ENCODE measurements around the gene PDZD4. TPM values are rescaled to one million over a fixed set of nuclear protein-coding genes. Genes with fewer than 3 reads are reported as not detected.

The PDZD4 gene
- polyA plus RNA-seq, 4 donors, result 7.7 to 10.6 (median 8.8) TPM

DNA sequence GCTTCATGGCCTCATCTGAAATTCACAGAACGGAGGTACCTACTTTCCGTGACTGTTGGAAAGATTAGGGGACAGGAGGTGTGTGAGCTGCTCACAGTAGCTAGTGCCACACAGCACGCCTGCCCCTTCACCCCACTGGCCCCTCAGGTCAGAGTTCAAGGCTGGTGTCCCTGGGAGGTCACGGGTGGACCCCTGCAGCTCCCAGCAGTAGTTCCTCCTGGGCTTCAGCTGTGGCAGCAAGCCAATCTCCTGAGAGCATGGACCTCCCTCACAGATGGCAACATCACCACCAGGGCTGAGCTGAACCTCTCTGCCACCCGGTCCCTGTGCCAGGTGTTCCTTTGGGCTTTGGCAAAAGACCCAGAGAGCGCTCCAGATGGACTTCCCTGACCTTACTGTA is 38.0 kb downstream of the PDZD4 start:
- no peak for DNase-seq (ENCODE audit: low read depth in 4 of 4, low spot score in 3 of 4)

DNA sequence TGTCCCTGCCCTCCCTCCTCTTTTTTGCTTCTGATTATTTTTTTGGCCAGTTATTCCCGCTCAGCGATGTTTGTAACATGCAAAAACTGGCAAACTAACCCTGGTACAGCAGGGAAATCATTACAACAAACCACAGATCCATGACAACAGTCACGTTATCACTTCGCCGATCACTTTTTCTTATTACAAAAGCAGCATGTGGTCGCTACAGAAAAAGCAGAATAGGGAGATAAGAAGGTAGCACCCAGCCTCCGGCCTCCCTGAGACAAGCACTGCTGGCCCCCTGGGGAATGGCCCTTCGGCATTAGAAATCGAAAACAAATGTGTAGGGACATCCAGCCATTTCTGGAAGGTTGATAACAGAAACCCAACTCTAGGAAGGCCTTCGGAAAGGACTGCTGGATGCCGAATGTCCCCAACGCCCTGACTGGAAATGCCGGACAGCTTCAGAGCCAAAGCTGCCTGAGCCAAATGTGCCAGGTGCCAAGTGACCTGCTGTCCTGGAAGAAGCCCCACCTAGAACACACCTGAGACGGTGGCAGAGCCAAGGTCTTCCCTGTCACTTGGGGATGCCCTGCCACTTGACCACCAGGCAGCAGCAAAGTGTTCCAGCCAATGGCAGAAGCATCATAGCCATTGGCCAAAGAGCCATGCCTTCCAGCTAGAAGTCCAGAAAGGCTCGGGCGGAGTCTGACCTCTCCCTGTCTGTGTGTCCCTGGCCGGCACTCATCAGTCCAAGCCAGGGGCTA is 39.1 kb downstream of the PDZD4 start:
- DNase-seq (ENCODE audit: low read depth in 4 of 4, low spot score in 3 of 4), result no peak

DNA sequence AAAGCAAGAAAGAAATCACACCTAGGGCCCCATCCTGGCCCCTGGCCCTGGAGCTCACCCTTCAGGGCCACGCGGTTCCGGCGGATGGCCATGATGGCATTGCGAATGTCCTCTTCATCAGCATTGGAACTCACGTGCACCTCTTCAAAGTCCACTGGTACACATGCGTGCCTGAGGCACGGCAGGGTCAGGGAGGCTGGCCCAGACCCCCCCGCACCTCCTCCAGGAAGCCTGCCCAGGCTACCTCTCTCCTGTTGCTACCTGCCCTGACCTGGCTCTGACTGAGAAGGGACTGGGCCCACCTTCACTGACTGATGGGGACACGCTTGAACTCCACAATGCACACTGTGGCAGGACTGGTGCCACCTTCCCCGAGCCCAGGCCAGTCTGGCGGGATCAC is 40.7 kb downstream of the PDZD4 start:
- DNase-seq (ENCODE audit: low read depth in 4 of 4, low spot score in 3 of 4), result no peak

DNA sequence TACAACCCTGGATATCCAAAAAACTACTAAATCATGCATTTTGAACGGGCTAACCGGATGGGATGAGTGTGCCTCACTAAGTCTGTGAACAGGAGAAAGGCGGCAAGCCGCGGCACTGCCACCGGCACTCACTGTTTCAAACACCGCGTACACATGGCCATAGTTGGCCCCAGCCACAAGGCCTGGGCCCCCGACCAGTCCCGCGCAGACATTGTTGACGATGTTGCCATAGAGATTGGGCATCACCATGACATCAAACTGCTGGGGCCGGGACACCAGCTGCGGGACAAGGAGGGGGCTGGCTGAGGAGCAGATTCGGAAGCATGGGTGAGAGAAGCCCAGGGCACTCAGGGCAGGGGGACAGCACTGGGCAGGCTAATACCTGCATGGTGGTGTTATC is 43.7 kb downstream of the PDZD4 start:
- no peak for DNase-seq (ENCODE audit: low read depth in 4 of 4, low spot score in 3 of 4)

DNA sequence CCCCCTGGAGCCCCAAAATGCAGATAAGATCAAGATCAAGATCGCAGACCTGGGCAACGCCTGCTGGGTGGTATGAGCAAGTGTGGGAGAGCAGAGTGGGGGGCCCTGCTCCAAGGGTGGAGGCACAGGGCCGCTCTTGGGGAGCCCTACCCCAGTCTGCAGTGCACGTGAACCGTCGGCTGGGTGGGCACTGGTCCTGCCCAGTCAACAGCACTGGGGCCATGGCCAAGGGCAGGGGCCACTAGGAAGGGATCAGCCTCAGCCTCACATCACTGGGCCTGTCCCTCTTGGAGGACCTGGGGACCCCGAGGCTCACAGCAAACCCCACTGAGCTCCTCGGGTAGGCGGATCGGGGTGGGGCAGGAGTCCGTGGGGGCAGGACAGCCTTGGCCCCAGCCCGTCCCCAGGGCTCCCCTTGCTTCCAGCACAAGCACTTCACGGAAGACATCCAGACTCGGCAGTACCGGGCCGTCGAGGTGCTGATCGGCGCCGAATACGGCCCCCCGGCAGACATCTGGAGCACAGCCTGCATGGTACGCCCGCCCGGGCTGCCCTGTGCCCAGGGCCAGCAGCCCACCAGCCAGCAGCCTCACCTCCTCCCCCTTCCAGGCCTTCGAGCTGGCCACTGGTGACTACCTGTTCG is 45.9 kb downstream of the PDZD4 start:
- no peak for DNase-seq (ENCODE audit: low read depth in 4 of 4, low spot score in 3 of 4)

DNA sequence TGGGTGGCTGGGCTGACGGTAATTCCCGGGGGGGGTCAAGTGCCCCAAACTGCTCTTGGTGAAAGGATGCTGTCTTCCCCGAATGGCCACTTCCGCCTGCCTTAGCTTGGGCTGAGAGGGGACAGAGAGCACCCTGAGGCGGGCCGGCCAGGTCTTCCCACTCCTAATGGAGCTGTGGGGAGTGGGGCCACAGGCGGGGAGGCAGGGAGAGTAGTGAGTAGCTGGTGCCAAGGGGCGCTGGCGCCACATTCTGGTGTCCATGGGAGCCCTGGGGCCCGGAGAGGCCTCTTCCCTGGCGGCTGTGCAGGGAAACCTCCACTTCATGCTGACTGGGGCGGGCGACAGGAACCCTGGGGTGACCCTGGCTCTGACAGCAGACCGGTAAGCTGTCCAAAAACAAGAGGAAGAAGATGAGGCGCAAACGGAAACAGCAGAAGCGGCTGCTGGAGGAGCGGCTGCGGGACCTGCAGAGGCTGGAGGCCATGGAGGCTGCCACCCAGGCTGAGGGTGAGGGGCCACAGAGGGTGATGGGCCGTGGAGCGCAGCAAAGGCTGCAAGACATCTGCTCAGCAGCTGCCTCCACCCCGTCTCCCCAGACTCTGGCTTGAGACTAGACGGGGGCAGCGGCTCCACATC is 46.8 kb downstream of the PDZD4 start:
- DNase-seq (ENCODE audit: low read depth in 4 of 4, low spot score in 3 of 4), result no peak

DNA sequence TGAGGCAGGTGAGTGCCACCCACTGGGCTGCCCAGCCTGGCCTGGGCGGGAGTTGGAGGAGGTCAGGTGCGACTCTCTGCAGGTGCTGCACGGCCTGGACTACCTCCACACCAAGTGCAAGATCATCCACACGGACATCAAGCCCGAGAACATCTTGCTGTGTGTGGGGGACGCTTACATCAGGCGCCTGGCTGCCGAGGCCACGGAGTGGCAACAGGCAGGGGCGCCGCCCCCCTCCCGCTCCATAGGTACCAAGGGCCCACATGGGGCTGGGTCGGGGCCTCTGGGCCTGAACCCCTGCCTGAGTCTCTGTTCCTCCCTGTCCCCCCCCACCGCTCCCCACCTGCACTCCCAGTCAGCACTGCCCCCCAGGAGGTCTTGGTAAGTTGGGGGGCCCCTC is 47.5 kb downstream of the PDZD4 start:
- no peak for DNase-seq (ENCODE audit: low read depth in 4 of 4, low spot score in 3 of 4)

DNA sequence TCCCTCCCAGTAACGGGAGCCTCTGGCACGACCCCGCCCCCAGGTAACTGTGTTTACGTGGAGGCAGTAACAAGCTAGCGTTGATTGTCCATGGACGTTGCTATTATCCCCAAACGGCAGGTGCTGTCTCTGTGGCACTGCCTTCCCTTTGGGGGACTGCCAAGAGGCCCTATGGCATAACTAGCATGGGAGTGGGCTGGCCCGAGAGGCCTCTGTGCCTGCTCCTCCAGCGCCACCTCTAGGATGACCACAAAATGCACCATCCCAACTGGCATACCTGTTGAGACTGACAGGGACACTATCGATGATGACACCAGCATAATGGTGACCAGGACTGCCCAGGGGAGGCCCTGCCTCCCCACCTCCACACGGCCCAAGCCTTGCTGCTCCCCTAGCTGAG is 48.0 kb downstream of the PDZD4 start:
- DNase-seq (ENCODE audit: low read depth in 4 of 4, low spot score in 3 of 4), result no peak

DNA sequence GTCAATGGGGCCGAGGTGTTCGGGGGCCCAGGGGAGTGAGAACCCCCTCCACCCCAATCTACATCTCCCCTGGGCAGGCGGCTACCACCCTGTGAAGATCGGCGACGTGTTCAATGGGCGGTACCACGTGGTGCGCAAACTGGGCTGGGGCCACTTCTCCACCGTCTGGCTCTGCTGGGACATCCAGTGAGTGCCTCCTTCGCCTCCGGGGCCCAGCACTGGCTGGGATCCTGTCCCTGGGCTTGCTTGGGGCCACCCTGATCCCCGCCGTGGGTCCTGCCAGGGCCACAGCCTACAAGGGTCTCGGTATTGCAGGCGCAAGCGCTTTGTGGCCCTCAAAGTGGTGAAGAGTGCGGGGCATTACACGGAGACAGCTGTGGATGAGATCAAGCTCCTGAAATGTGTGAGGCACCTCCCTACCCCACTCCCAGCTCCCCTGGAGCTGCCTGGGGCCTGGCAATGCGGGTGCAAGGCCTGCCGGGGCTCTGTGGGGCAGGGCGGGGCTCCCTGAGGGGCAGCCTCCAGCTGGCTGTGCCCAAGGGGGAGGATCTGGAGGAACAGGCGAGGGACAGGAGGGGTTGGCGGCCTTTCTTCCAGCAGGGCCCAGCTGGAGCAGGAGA is 48.8 kb downstream of the PDZD4 start:
- DNase-seq (ENCODE audit: low read depth in 4 of 4, low spot score in 3 of 4), result no peak

DNA sequence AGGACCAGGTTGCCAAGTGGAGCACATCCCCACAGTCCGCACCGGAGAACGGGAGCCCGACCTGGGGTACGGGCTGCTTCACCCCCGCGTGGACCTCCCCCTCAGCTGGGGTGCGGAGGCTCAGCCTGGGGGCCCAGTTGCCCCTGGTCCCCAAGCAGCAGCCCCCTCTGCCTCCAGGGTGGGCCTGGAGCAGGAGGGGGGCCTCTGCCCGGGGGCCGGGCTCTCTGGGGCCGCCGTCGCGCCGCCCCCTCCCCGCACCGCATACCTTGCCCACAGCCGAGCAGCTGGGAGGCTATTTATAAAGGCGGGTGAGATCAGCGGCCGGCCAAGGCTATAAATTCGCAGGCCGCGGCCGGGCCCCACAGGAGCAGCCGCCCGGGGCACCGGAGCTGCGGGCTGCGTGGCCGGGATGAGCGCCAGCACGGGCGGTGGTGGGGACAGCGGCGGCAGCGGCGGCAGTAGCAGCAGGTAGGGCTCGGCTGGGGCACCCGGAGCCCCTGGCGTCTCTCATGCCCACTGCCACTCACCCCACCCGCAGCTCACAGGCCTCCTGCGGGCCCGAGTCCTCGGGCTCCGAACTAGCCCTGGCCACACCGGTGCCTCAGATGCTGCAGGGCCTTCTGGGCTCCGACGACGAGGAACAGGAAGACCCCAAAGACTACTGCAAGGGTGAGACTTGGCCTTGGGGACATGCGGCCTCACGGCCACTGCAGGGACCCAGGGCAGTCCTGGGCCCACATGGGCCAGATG is 49.5 kb downstream of the PDZD4 start, which contains the start of gene SRPK3:
SRPK3 (plus strand) TSS at position 364 of the 750 bp plus-strand sequence; CDS start at position 410, 46 bp downstream.
- no peak for DNase-seq (ENCODE audit: low read depth in 4 of 4, low spot score in 3 of 4)

DNA sequence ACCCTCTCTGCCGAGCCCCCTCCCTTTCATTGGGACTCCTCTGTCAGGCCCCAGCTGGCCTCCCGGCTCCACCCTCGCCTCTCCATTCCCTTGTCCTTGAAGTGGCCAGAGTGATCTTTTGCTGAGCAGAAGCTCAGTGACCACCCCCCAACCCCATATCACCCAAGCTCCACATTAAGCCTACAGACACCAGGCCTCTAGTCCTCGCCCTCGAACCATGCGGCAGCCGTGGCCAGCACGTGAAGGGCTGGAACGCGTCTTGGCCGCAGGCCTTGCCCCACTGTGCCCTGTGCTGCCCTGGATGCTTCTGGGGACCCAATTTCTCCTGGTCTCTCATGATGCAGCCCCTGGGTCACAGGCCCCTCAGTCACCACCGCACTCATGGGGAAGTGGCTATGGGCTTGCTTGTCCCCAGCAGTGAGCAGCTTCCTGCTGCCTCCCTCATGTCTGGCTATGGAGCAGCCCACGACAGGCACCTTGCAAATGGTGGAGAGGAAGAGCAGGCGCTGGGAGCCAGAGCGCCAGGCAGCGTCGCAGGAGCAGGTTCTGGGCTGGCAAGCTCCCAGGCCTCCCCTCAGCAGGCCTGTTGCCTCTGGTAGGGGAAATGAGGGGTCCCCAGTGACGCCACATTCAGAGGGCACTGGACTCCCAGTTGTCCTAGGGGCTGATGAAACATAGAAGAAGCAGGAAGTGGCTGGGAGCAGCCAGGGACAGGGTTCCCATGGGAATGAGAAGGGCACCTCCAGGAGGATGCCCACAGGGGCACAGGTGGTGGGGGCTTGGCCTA is 50.3 kb downstream of the PDZD4 start:
- no peak for DNase-seq (ENCODE audit: low read depth in 4 of 4, low spot score in 3 of 4)

DNA sequence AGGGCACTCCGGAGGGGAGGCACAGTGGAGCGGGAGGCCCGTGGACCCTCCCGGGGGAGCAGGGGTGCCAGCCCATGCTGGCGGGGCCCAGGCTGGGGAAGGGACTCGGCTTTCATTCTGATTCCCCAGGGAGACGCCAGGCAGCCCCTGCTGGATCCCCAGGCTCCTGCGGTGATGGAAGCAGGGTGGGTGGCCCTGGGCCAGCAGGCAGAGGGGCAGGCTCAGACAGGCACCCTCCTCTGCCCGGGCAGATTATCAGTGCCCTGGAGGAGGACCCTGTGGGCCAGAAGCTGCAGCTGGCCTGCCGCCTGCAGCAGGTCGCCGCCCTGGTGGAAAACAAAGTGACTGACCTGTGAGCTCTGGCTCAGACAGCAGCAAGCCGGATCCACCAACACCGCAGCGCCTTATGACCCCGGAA is 51.7 kb downstream of the PDZD4 start:
- DNase-seq (ENCODE audit: low read depth in 4 of 4, low spot score in 3 of 4), result no peak

DNA sequence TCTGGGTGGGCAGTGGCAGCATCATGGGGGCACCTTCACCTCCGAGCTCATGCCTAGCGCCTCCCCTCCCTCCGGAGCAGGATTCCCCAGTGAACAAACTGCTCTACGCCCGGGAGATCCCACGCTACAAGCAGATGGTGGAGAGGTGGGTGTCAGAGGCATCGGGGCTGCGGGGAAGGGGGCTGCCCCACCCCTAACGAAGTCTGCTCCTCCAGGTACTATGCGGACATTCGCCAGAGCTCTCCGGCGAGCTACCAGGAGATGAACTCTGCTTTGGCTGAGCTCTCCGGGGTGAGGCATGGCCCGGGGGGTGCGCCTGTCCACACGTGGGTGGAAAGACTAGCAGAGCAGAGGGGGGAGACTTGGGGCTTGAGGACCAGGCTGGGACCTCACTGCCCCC is 52.2 kb downstream of the PDZD4 start:
- DNase-seq (ENCODE audit: low read depth in 4 of 4, low spot score in 3 of 4), result no peak

DNA sequence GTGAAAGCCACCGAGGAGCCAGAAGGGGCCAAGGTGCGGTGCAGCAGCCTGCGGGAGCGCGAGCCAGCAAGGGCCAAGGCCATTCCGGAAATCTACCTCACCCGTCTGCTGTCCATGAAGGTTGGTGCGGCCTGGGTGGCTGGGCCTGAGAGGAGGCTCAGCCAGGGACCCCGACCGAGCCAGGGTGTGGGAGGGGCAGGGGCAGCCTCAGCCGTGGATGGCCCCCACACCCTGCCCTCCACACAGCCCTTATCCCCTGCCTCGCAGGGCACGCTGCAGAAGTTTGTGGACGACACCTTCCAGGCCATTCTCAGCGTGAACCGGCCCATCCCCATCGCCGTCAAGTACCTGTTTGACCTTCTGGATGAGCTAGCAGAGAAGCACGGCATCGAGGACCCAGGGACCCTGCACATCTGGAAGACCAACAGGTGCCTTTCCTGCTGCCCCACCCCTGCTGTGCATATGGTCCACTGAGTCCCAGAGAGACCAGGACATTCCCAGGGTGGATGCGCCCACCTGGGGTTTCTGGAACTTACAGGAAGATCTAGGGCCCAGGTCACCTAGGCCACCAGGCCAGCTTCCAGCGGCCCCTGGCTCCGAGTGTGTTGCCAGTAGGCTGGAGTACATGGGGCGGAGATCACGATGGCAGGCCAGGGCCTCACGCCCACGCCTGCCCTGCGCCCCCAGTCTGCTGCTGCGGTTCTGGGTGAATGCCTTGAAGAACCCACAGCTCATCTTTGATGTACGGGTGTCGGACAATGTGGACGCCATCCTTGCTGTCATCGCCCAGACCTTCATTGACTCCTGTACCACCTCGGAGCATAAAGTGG is 52.9 kb downstream of the PDZD4 start:
- DNase-seq (ENCODE audit: low read depth in 4 of 4, low spot score in 3 of 4), result no peak

DNA sequence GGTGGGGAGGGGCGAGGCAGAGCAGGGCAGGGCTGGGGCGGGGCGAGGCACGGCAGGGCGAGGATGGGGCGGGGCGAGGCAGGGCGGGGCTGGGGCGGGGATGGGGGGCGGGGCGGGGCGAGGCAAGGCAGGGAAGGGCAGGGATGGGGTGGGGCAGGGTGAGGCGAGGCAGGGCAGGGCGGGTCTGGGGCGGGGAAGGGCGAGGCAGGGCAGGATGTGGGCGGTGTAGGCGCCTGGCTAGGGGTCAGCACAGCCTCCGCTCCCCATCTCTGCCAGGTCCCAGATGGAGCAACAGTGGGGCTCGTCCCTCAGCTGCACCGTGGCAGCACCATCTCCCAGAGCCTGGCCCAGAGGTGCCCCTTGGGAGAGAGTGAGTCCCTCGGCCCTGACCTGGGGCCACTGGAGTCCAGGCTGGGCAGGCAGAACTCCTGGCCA is 53.7 kb downstream of the PDZD4 start:
- DNase-seq (ENCODE audit: low read depth in 4 of 4, low spot score in 3 of 4), result no peak

DNA sequence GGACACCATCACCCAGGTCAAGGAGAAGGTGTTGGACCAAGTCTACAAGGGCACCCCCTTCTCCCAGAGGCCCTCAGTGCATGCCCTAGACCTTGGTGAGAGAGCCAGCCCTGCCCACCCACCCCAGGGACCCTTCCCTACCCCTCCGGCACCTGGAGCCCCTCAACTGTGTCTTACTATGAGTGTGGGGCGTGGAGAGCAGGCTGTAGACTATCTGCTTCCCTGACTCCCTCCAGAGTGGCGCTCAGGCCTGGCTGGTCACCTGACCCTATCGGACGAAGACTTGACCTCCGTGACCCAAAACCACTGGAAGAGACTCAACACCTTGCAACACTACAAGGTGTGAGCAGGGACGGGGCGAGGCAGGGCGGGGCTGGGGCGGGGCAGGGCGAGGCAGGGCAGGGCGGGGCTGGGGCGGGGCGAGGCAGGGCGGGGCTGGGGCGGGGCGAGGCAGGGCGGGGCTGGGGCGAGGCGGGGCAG is 54.2 kb downstream of the PDZD4 start:
- DNase-seq (ENCODE audit: low read depth in 4 of 4, low spot score in 3 of 4), result no peak

DNA sequence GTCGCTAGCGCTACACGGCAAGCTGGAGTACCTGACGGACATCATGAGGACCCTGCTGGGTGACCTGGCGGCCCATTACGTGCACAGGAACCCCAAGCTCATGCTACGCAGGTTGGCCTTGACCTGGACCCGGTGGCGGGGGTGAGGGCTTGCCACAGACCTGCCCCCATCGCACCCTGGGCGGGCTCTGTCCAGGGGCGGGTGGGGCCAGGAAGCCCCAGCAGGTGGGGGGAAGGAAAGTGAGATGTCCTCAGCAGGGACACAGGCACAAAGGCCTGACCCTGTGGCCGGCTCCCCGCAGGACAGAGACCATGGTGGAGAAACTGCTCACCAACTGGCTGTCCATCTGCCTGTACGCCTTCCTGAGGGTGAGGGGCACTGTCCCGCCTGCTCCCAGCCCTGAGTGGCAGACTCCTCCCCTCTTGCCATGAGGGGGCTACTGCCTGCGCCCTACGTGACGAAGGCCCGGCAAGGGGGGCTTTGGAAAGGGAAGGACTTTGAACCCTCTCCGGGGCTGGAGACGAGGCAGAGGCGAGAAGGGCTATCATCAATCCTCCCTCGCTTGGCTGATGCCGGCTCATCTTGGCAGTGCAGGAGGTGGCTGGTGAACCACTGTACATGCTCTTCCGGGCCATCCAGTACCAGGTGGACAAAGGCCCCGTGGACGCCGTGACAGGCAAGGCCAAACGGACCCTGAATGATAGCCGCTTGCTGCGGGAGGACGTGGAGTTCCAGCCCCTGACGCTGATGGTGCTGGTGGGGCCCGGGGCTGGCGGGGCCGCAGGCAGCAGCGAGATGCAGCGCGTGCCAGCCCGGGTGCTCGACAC is 54.8 kb downstream of the PDZD4 start:
- DNase-seq (ENCODE audit: low read depth in 4 of 4, low spot score in 3 of 4), result no peak
